HG02759 (cell line): ENCODE results near the gene PRR14L.
"Not testable (repeated sequence)": the region's sequence is repeated elsewhere in the genome, so short reads cannot be mapped to it uniquely, and the experiment has no call there.

Source experiments
- ATAC-seq: cut with Tn5 transposase; IDR thresholded peaks from one replicate; pipeline ENCODE4 v1.9.1; 2021; ENCODE audit warnings: mild to moderate bottlenecking, moderate library complexity; ENCODE audit not compliant: unreplicated experiment

PRR14L gene

DNA sequence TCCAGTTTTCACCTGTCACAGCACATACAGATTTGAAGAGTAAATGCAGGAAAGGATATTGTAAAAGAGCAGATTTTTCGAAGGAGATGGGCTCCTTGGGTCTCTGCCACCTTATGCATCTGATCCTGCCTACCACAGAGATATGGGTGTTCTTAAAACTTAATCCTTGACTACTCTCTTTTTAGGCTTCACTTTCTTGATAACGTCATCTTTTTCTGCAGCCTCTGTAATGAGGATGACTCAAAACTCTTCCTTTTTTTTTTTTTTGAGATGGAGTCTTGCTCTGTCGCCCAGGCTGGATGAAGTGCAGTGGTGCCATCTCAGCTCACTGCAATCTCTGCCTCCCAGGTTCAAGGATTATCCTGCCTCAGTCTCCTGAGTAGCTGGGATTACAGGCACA lies 7.8 kb downstream of the PRR14L start:
- no peak for ATAC-seq

DNA sequence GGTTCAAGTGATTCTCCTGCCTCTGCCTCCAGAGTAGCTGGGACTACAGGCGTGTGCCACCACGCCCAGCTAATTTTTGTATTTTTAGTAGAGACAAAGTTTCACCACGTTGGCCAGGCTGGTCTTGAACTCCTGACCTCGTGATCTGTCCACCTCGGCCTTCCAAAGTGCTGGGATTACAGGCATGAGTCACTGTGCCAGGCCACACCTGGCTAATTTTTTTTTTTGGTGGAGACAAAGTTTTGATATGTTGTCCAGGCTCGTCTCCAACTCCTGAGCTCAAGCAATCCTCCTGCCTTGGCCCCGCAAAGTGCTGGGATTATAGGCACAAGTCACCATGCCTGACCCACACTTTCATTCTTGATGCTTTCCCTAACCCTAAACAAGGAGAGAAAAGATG lies 9.6 kb downstream of the PRR14L start:
- ATAC-seq = not testable (repeated sequence)

- ATAC-seq = no peak
Measured at GRCh38 chr22:31739795-31740201, 10.1 kb downstream of the PRR14L start.

DNA sequence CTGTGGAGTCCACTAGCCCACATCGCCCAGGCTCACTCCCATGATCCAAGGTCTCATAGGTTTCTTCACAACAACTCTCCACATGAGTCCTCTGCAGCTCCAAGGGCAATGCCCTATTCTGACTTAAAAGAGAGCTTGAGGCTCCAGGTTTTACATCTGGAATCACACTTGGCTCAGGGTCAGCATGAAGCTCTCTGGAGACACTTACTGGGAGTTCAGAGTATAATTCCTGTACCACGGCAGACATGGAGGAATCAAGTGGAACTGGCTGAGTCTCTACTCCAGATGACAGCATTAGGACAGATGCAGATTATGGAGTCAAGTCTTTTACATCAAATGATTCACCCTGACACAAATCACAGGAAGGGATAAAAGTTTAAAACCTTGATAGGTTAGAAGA lies 11.4 kb downstream of the PRR14L start:
- ATAC-seq = no peak

- no peak for ATAC-seq
Measured at GRCh38 chr22:31737932-31738331, 12.0 kb downstream of the PRR14L start.

DNA sequence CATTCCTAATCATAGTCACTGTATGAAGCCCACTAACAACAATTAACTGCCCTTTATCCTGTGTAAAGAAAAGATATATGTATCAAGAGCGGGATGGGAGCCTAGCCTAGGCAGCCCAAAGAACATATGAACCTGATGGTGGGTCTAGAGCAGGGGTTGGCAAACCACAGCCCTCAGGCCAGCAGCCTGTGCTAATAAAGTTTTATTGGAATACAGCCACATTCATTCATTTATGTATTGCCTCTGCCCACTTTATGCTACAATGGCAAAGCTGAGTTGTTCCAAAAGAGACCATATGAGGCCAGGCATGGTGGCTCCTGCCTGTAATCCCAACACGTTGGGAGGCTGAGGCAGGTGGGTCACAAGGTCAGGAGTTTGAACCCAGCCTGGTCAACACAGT lies 13.5 kb downstream of the PRR14L start:
- ATAC-seq = no peak

GRCh38 chr22:31734512-31734911 lies 15.4 kb downstream of the PRR14L start:
- no peak for ATAC-seq

GRCh38 chr22:31733580-31734079 lies 16.3 kb downstream of the PRR14L start:
- ATAC-seq = no peak

DNA sequence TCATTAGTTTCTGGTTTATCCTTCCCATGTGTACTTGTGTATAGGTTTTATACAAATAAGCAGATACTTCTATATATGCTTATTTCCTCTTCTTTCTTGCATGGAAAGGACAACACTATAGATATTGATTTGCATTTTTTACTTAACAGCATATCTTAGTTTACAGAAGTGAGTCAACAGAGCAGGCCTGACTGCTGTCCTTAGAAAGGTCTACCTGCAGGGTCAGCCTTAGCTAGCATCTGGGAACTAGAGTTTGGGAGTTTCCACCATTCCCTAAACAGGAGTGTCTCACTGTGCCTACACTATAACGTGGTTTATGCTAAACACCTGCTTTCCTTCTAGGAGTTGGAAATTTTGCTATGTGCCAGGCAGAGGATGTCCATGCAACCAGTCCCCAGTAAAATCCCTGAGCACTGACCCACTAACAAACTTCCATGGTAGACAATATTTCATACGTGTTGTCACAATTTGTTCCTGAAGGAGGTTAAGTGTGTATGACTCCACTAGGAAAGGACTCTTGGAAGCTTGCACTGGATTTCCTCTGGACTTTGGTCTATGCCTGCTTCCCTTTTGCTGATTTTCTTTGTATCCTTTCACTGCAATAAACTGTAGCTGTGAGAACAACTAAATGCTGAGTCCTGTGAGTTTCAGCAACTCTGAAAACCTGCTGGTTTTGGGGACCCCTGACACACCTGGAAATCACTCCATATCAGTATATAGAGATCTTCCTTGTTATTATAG lies 17.7 kb downstream of the PRR14L start:
- no peak for ATAC-seq

- ATAC-seq = no peak
Measured at GRCh38 chr22:31730344-31730711, 19.6 kb downstream of the PRR14L start.

- ATAC-seq = no peak
Measured at GRCh38 chr22:31728857-31729256, 21.1 kb downstream of the PRR14L start.

- no peak for ATAC-seq
Measured at GRCh38 chr22:31726692-31727091, 23.2 kb downstream of the PRR14L start.

GRCh38 chr22:31723723-31724122 lies 26.2 kb downstream of the PRR14L start:
- no peak for ATAC-seq

DNA sequence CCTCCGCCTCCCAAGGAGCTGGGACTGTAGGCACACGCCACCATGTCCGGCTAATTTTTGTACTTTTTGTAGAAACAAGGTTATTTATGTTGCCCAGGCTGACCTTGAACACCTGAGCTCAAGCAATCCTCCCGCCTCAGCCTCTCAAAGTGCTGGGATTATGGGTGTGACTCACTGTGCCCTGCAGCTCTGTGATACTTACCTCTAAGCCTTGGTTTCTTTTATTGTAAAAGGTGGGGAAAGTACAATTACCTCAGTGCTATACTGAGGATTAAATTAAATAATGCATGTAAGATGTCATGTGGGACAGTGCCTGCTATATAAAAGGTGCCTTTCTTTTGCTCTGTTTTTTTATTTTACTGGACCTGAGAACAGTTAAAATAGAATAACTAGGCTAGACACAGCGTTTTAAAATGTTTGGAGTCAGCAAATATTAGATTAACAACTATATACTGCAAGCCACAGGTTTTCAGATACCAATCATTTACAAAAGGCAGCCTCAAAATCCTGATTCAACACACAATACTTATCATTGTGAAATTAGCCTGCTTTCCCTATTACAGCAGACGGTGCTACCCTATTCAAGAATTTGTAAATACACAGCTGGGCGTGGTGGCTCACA lies 30.0 kb downstream of the PRR14L start:
- ATAC-seq = no peak

GRCh38 chr22:31715147-31715778 lies 34.7 kb downstream of the PRR14L start:
- no peak for ATAC-seq

DNA sequence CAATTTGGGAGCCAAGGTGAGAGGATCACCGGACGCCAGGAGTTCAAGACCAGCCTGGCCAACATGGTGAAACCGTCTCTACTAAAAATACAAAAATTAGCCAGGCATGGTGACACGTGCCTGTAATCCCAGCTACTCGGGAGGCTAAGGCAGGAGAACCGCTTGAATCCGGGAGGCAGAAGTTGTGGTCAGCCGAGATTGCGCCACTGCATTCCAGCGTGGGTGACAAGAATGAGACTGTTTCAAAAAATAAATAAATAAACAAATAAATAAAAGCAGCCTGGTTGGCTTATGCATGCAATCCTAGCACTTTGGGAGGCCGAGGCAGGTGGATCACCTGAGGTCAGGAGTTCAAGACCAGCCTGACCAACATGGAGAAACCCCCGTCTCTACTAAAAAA lies 38.7 kb downstream of the PRR14L start:
- ATAC-seq = not testable (repeated sequence)

GRCh38 chr22:31707519-31707918 lies 42.4 kb downstream of the PRR14L start:
- no peak for ATAC-seq

DNA sequence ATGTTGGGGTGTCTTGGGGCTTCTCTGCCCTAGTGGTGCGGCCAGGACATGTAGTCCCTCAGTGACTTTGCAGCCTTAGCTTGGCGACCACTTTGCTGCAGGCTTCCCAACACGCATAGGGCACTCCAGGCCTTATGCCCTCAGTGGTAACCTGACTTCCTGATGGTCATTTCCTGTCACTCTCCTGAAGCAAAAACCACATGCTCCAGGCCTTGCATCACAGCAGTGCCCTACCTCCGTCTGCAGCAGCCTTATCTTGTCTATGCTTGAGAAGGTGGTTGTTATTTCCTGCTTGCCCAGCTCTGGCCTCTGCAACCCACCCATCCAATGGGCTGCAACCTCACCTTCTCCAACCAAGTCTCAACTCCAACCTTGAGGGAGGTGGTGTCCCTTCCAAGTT lies 54.5 kb downstream of the PRR14L start:
- no peak for ATAC-seq

DNA sequence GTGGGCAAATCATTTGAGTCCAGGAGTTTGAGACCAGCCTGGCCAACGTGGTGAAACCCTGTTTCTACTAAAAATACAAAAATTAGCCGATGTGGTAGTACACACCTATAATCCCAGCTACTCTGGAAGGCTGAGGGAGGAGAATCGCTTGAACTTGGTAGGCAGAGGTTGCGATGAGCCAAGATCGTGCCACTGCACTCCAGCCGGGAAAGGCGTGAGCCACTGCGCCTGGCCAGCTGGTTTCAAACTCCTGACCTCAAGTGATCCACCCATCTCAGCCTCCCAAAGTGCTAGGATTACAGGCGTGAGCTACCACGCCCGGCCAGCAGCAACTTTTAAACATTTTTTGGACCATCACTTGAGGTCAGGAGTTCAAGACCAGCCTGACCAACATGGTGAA lies 55.9 kb downstream of the PRR14L start:
- not testable (repeated sequence) for ATAC-seq

DNA sequence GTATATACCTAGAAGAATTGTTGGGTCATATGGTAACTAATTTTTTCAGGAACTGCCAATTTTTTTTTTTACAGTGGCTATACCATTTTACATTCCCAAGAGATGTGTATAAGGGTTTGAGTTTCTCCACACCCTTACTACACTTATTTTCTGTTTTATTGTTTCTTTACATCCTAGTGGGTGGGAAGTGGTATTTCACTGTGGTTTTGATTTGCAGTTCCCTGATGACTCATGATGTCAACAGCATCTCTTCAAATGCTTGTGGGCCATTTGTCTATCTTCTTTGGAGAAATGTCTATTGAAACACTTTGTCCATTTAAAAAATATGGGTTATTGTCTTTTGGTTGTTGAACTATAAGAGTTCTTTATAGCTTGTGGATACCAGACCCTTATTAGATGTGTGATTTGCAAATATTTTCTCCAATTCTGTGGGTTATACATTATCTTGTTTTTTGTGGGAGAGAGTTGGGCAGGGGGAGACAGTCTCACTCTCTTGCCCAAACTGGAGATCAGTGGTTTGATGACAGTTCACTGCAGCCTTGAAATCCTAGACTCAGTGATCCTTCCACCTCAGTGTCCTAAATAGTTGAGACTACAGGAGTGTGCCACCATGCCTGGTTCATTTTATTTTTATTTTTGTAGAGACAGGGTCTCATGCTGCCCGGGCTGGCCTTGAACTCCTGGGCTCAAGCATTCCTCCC lies 57.6 kb downstream of the PRR14L start:
- ATAC-seq = no peak

- no peak for ATAC-seq
Measured at GRCh38 chr22:31691408-31691807, 58.5 kb downstream of the PRR14L start.
